Tracheal epithelial cell (primary cell): ENCODE measurements around the gene UPF3B. TPM values are rescaled to one million over a fixed set of nuclear protein-coding genes. Genes with fewer than 3 reads are reported as not detected.

ENCODE experiments used
- total RNA-seq: library from RNA; depleted of rRNA; stranded (reverse); fragments of >200 nt; gene quantifications from 2 replicates; pipeline ENCODE4 v1.2.1, GENCODE V29; 2014

Gene UPF3B
- 0.43 and 1.7 TPM in 2 replicates for total RNA-seq

GRCh38 chrX:119852382-119853353, at the start of gene UPF3B:
Gene UPF3B (minus strand): TSS chrX:119852963. CDS start chrX:119852928, 35 bp downstream.

GRCh38 chrX:119895843-119896326, 43.1 kb upstream of the UPF3B start, which contains the start of gene AKAP14:
Gene AKAP14 (plus strand): TSS chrX:119895893. CDS start chrX:119903224, 7,331 bp downstream.

GRCh38 chrX:119871599-119872395, 19.0 kb upstream of the UPF3B start, which contains the start of the genes NDUFA1 and RNF113A:
Gene NDUFA1 (plus strand): TSS chrX:119871832. CDS start chrX:119871912, 80 bp downstream.
Gene RNF113A (minus strand): TSS chrX:119871733. CDS start chrX:119871613, 120 bp downstream.

GRCh38 chrX:119791437-119792231, 61.1 kb downstream of the UPF3B start, which contains the start of gene RPL39:
Gene RPL39 (minus strand): TSS chrX:119791630. CDS start chrX:119791576, 54 bp downstream.

Other genes with a start within 250 kb of the UPF3B start
- gene NKRF, start 246.5 kb downstream of the UPF3B start, total RNA-seq, result 3.6 and 7.0 TPM in 2 replicates
- 2.8 and 7.5 TPM in 2 replicates for gene SEPTIN6, start 159.8 kb downstream of the UPF3B start, total RNA-seq
- gene SOWAHD, start 94.4 kb downstream of the UPF3B start, total RNA-seq, result 0.24 and 0.43 TPM in 2 replicates
- gene RPL39, start 61.3 kb downstream of the UPF3B start, total RNA-seq, result 7,919 and 13,177 TPM in 2 replicates
- 14.7 and 16.8 TPM in 2 replicates for gene RNF113A, start 18.8 kb upstream of the UPF3B start, total RNA-seq
- 38.2 and 53.5 TPM in 2 replicates for gene NDUFA1, start 18.9 kb upstream of the UPF3B start, total RNA-seq
- 0.64 TPM in 1 of 2 replicates, not detected in the other for gene AKAP14, start 42.9 kb upstream of the UPF3B start, total RNA-seq
- 2.9 and 4.0 TPM in 2 replicates for gene NKAP, start 90.8 kb upstream of the UPF3B start, total RNA-seq
- under 0.01 TPM in 1 of 2 replicates, not detected in the other for gene RHOXF2B, start 224.7 kb upstream of the UPF3B start, total RNA-seq